ACC112 (cell line): ENCODE data around the gene PRRX2.

Experiments used
- H2AFZ ChIP-seq: fragments of 200-600 bp; sonication (generic); one replicate; pipeline ENCODE4 v1.6.0; 2017; ENCODE audit warnings: antibody characterized with exemption, low read length; ENCODE audit not compliant: unreplicated experiment
- H3K27ac ChIP-seq: fragments of 200-600 bp; sonication (generic); 2 replicates; pipeline ENCODE4 v1.5.1; 2014; ENCODE audit warnings: low read depth, mild to moderate bottlenecking, antibody characterized with exemption, low read length, moderate library complexity
- H3K27me3 ChIP-seq: fragments of 200-600 bp; sonication (generic); 2 replicates; pipeline ENCODE4 v1.6.1; 2014; ENCODE audit warnings: mild to moderate bottlenecking, antibody characterized with exemption, low read length, moderate library complexity, mixed read lengths; ENCODE audit not compliant: insufficient read depth
- H3K36me3 ChIP-seq: fragments of 200-600 bp; sonication (generic); 2 replicates; pipeline ENCODE4 v1.6.1; 2016; ENCODE audit warnings: mild to moderate bottlenecking, antibody characterized with exemption, low read length, moderate library complexity, mixed read lengths; ENCODE audit not compliant: insufficient read depth
- H3K4me1 ChIP-seq: fragments of 200-600 bp; sonication (generic); one replicate; pipeline ENCODE4 v1.6.1; 2016; ENCODE audit warnings: low read length, mixed read lengths; ENCODE audit not compliant: insufficient read depth, unreplicated experiment, control insufficient read depth
- H3K4me3 ChIP-seq: fragments of 200-600 bp; sonication (generic); 2 replicates; pipeline ENCODE4 v1.5.1; 2014; ENCODE audit warnings: mild to moderate bottlenecking, low read depth, low read length
- H3K79me2 ChIP-seq: fragments of 200-600 bp; sonication (generic); one replicate; pipeline ENCODE4 v1.6.0; 2016; ENCODE audit warnings: low read length; ENCODE audit not compliant: control insufficient read depth, unreplicated experiment, insufficient read depth

Gene PRRX2

DNA sequence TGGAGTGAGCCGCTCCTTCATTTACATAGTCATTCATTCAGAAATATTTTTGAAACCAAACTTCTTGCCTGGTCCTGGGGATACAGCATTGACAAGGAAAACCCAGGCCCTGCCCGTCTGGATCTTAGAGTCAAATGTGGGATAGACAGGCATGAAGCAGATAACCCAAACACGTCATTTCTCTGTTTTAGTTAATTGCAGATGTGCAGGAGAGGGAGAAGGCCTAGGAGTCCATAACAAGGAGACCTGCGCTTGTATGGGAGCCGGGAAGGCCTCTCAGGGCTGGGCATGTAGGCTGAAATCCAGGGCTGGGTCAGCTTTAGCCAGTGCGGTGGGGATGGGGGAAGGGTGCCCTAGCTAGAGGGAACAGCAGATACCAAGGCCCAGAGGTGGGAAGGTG is 43.3 kb downstream of the PRRX2 start:
- Histone ChIP-seq H3K79me2 (peaks cover 6% of the 10 kb centered on the region), H3K4me3 (no peak overlapping the region), H3K36me3 (no peaks in the 10 kb centered on the region), H3K4me1 (peaks cover 32% of the 10 kb centered on the region), H3K27ac (peak overlapping the region; percentile 6; the same call in 1 of the 2 replicates), H2AFZ (no peak overlapping the region), H3K27me3 (no peaks in the 10 kb centered on the region)

DNA sequence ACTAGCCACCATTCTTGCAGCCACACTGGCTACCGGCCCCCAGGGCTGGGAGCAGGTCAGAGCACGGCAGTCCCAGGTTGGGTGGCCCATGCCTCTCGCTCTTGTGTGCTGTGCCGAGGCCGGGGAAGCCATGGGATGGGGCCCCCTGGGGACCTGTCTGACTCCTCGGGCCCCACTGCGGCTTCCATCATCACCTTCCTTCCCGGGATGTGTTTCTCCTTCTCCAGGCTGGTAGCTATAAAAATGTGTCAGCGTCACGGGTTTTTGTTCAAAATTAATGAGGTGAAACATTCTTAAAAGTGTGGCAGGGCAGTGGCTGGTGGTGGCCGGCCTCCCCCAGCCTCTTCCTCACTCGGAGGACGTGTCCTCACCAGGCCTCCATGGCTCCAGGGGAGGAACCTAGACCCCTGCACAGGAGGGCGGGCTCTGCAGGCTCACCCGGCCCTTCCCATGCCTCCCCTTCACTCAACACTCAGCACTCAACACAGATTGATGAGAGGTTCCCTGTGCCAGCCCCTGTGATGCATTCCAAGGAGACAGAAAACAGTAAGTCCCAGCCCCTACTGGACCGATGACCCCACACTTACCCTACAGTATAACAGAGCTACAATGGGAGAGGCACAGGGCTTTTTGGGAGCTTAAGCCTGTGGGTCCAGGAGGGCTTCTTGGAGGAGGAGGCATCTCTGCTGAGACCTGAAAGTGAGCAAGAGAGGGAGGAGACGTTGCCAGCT is 44.2 kb downstream of the PRRX2 start:
- H2AFZ ChIP-seq: no peak overlapping the region
- no peak overlapping the region for H3K27ac ChIP-seq
- no peak overlapping the region for H3K4me3 ChIP-seq

DNA sequence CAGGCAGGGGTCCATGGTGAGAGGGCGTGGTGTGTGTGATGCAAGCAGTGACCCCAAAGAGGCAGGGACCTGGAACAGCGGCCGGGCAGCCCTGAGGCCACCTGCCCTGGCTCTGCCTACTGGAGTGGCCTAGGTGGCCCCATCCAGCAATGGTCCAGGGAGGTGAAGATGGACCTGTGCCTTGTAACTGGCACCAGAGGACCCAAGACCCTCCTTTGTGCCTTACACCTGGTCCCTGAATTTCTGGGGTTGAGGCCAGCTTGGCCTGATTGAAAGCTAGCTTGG is 44.7 kb downstream of the PRRX2 start:
- peaks cover 6% of the 10 kb centered on the region for H3K79me2 ChIP-seq
- H3K36me3 ChIP-seq: no peaks in the 10 kb centered on the region
- no peak overlapping the region for H3K4me3 ChIP-seq
- peaks cover 34% of the 10 kb centered on the region for H3K4me1 ChIP-seq
- no peak overlapping the region for H2AFZ ChIP-seq
- H3K27ac ChIP-seq: no peak overlapping the region
- no peaks in the 10 kb centered on the region for H3K27me3 ChIP-seq

More for the DNA sequence above, 44.2 kb downstream of the PRRX2 start:
- no peaks in the 10 kb centered on the region for H3K27me3 ChIP-seq
- peaks cover 29% of the 10 kb centered on the region for H3K4me1 ChIP-seq
- H3K79me2 ChIP-seq: peaks cover 6% of the 10 kb centered on the region
- H3K36me3 ChIP-seq: no peaks in the 10 kb centered on the region

DNA sequence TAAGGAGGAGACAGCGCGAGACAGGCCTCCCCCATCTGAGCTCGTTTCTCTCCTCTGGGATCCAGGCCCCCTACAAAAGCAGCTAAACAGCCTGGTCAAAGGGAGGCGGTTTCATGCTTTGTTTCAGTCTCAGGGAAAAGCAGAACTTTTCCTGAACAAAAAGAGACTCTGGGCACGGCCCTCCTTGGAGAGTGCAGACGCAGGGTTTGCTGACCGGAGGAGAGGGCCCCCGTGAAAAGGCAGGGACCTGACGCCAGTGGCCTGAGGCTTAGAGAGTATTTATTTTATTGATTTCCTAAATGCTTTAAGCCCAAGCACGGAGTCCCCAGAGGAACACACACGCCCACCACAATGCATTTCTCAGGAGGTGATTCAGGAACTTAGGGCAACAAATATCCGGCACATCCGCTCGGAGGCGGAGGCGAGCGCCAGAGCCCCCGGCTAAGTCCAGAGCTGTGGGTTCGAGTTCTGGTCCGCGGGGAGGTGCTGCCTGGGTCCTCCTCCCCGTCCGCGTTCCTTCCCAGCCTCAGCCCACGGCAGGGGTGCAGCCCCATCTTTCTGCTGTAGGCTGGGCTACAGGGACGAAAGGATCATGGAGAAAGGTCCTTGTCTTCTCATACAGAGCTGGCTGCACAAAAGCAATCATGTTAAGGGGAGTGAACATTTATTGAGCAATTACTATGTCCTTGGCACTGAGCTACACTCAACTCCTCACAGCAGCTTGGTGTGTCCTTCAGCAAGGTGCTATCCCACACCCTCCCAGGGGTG is 47.4 kb downstream of the PRRX2 start:
- H3K27ac ChIP-seq: peak overlapping the region; percentile 96
- no peaks in the 10 kb centered on the region for H3K27me3 ChIP-seq
- H3K4me3 ChIP-seq: peak overlapping the region; percentile 47
- peaks cover 6% of the 10 kb centered on the region for H3K79me2 ChIP-seq
- peaks cover 47% of the 10 kb centered on the region for H3K4me1 ChIP-seq
- H3K36me3 ChIP-seq: no peaks in the 10 kb centered on the region
- H2AFZ ChIP-seq: no peak overlapping the region

DNA sequence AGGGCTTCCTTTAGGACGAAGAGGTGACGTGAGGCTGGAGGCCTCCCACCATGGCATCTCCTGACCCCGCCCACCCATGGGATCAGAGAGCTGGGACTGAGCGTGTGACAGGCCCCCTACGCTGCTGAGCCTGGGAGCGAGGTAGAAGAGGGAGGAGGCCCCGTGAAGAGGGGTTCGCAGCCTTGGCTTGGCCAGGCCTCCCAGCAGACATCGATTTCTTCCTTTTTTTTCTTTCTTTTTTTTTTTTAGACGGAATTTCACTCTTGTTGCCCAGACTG is 47.9 kb downstream of the PRRX2 start:
- Histone ChIP-seq H3K27me3 (no peaks in the 10 kb centered on the region), H3K36me3 (no peaks in the 10 kb centered on the region), H3K4me3 (no peak overlapping the region), H2AFZ (no peak overlapping the region), H3K79me2 (peaks cover 6% of the 10 kb centered on the region), H3K27ac (peak overlapping the region; percentile 96), H3K4me1 (peaks cover 47% of the 10 kb centered on the region)

DNA sequence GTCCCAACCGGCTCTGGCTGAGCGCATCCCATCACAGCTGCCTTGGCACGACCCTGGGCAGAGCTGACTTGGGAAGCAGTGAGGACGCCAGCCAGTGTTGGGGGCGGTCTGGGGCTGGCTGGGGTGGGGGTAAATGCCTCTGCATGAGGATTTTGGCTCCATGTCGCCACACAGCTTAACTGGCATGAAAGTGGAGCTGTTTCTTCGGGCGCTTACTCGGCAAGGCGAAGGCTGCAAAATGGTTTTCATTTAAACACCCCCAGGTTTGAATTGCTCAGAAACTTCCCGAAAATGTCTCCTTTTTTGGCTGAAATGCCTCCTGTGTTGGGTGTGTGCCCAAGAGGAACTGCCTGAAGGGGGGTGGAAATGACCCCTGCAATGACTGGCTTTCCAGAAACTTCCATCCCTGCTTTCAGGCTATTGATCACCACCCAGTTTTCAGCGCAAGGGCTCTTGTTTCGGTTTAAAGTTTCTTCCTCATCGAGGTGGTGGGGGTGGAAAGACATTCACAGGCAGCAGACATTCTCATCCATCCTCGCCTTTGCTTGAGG is 49.1 kb downstream of the PRRX2 start:
- no peaks in the 10 kb centered on the region for H3K36me3 ChIP-seq
- no peak overlapping the region for H2AFZ ChIP-seq
- H3K4me3 ChIP-seq: peak overlapping the region; percentile 62
- H3K27me3 ChIP-seq: no peaks in the 10 kb centered on the region
- peaks cover 47% of the 10 kb centered on the region for H3K4me1 ChIP-seq
- H3K79me2 ChIP-seq: peaks cover 6% of the 10 kb centered on the region
- peak overlapping the region; percentile 37 for H3K27ac ChIP-seq

DNA sequence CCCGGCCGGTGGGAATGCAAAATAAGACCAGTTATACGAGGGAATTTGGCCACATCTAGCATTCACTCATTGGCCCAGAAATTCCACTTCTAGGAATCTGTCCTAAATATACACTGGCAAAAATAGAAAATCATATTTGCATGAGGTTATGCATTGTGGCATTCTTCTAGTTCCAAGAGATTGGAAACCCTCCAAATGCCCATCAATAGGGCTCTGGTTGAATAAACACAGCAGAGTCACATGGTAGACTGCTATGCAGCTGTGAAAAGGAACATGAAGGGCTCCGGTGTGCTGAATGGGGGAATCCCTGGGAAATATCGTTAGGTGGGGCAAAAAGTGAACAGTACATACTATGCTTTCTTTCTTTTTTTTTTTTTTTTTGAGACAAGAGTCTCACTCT is 50.6 kb downstream of the PRRX2 start:
- no peak overlapping the region for H3K4me3 ChIP-seq

DNA sequence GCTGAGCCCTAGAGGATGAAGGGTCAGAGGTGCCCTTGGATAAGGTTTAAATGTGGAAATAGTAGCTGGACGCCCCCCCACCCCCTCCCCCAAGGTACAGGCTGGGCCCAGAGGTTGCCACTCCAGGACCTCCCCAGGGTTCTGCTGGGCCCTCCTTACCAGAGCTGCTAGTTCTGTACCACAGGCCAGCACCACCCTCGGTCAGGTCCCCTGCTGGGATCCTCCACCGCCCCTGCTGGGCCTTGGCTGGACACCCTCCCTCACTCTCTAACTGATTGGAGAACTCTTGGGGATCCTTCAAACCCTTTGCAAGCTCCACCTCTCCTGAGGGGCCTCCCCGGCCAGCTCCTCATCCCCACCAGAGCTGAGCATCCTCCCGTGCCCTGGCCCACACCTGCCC is 52.5 kb downstream of the PRRX2 start:
- peaks cover 26% of the 10 kb centered on the region for H3K4me1 ChIP-seq

More for the DNA sequence above, 50.6 kb downstream of the PRRX2 start:
- Histone ChIP-seq H3K4me1 (peaks cover 43% of the 10 kb centered on the region), H3K27me3 (no peaks in the 10 kb centered on the region), H3K36me3 (no peaks in the 10 kb centered on the region), H3K27ac (peak overlapping the region; percentile 37), H3K79me2 (peaks cover under 1% of the 10 kb centered on the region), H2AFZ (no peak overlapping the region)

DNA sequence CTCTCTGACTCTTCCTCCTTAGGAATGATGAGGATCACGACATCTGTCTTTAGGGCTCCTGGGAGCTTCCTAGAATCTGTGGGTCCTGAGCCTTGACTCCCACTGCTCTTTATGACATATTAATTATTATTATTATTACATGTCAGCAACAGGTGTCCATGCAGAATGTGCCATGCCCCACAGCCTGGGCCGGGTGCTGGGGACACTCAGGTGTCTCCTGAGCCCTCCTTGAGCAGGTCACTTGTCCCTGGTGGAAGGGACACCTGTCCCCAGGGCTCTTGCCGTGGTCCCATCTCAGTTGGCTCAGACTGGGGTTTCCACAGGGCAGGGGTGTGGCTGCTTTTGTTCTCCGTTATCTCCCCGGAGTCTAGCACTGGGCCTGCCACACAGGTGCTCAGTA is 53.2 kb downstream of the PRRX2 start:
- Histone ChIP-seq H3K4me1 (peaks cover 21% of the 10 kb centered on the region), H3K27me3 (no peaks in the 10 kb centered on the region), H2AFZ (no peak overlapping the region), H3K79me2 (no peaks in the 10 kb centered on the region), H3K4me3 (no peak overlapping the region), H3K36me3 (no peaks in the 10 kb centered on the region), H3K27ac (no peak overlapping the region)

More for the DNA sequence above, 52.5 kb downstream of the PRRX2 start:
- Histone ChIP-seq H3K27me3 (no peaks in the 10 kb centered on the region), H3K36me3 (no peaks in the 10 kb centered on the region), H3K4me3 (no peak overlapping the region), H3K79me2 (no peaks in the 10 kb centered on the region), H2AFZ (no peak overlapping the region), H3K27ac (no peak overlapping the region)

DNA sequence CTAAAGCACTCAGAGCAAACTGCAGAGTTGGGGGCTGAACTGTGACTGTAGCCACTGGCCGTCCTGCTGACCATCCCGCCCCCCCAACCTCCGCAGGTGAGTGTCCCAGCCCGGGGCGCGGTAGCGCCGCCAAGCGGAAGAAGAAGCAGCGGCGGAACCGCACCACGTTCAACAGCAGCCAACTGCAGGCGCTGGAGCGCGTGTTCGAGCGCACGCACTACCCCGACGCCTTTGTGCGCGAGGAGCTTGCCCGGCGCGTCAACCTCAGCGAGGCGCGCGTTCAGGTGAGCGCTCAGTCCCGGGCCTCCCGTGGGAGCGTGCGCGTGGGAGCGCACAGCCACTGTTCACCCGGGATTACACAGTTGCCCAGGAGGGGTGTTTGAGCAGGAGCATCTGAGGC is 53.7 kb downstream of the PRRX2 start:
- H3K4me3 ChIP-seq: no peak overlapping the region
- H3K27me3 ChIP-seq: no peaks in the 10 kb centered on the region
- no peak overlapping the region for H3K27ac ChIP-seq
- no peaks in the 10 kb centered on the region for H3K79me2 ChIP-seq
- H3K36me3 ChIP-seq: no peaks in the 10 kb centered on the region
- H2AFZ ChIP-seq: no peak overlapping the region
- H3K4me1 ChIP-seq: peaks cover 21% of the 10 kb centered on the region
